ENCODE measurements around the gene NFATC2. TPM values are rescaled to one million over a fixed set of nuclear protein-coding genes. Genes with fewer than 3 reads are reported as not detected.

NFATC2 gene
- total and polyA plus RNA-seq, 2 experiments from 2014 or later = 0.52 to 0.59 TPM

DNA sequence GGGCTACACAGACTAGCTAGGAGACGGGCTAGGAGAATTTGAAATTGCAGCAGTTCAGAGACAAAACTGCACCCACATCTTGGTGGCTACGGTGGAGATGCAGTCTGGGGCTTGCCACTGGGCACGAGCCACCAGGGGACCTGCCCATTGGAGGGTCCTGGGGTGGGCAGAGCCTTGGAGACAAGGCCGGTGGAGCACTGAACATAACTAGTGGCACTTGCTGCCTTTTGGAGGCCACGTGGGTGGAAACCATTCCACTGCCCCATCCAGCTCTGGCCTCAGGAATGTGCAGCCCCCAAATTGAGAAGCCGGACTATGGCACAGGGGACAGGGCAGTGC lies 113.4 kb downstream of the NFATC2 start (continued):
- TF ChIP-seq, protein P1, sequence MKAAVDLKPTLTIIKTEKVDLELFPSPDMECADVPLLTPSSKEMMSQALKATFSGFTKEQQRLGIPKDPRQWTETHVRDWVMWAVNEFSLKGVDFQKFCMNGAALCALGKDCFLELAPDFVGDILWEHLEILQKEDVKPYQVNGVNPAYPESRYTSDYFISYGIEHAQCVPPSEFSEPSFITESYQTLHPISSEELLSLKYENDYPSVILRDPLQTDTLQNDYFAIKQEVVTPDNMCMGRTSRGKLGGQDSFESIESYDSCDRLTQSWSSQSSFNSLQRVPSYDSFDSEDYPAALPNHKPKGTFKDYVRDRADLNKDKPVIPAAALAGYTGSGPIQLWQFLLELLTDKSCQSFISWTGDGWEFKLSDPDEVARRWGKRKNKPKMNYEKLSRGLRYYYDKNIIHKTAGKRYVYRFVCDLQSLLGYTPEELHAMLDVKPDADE (IDR thresholded peaks at IDR 0.05) = no peak
- TF ChIP-seq, protein P2, sequence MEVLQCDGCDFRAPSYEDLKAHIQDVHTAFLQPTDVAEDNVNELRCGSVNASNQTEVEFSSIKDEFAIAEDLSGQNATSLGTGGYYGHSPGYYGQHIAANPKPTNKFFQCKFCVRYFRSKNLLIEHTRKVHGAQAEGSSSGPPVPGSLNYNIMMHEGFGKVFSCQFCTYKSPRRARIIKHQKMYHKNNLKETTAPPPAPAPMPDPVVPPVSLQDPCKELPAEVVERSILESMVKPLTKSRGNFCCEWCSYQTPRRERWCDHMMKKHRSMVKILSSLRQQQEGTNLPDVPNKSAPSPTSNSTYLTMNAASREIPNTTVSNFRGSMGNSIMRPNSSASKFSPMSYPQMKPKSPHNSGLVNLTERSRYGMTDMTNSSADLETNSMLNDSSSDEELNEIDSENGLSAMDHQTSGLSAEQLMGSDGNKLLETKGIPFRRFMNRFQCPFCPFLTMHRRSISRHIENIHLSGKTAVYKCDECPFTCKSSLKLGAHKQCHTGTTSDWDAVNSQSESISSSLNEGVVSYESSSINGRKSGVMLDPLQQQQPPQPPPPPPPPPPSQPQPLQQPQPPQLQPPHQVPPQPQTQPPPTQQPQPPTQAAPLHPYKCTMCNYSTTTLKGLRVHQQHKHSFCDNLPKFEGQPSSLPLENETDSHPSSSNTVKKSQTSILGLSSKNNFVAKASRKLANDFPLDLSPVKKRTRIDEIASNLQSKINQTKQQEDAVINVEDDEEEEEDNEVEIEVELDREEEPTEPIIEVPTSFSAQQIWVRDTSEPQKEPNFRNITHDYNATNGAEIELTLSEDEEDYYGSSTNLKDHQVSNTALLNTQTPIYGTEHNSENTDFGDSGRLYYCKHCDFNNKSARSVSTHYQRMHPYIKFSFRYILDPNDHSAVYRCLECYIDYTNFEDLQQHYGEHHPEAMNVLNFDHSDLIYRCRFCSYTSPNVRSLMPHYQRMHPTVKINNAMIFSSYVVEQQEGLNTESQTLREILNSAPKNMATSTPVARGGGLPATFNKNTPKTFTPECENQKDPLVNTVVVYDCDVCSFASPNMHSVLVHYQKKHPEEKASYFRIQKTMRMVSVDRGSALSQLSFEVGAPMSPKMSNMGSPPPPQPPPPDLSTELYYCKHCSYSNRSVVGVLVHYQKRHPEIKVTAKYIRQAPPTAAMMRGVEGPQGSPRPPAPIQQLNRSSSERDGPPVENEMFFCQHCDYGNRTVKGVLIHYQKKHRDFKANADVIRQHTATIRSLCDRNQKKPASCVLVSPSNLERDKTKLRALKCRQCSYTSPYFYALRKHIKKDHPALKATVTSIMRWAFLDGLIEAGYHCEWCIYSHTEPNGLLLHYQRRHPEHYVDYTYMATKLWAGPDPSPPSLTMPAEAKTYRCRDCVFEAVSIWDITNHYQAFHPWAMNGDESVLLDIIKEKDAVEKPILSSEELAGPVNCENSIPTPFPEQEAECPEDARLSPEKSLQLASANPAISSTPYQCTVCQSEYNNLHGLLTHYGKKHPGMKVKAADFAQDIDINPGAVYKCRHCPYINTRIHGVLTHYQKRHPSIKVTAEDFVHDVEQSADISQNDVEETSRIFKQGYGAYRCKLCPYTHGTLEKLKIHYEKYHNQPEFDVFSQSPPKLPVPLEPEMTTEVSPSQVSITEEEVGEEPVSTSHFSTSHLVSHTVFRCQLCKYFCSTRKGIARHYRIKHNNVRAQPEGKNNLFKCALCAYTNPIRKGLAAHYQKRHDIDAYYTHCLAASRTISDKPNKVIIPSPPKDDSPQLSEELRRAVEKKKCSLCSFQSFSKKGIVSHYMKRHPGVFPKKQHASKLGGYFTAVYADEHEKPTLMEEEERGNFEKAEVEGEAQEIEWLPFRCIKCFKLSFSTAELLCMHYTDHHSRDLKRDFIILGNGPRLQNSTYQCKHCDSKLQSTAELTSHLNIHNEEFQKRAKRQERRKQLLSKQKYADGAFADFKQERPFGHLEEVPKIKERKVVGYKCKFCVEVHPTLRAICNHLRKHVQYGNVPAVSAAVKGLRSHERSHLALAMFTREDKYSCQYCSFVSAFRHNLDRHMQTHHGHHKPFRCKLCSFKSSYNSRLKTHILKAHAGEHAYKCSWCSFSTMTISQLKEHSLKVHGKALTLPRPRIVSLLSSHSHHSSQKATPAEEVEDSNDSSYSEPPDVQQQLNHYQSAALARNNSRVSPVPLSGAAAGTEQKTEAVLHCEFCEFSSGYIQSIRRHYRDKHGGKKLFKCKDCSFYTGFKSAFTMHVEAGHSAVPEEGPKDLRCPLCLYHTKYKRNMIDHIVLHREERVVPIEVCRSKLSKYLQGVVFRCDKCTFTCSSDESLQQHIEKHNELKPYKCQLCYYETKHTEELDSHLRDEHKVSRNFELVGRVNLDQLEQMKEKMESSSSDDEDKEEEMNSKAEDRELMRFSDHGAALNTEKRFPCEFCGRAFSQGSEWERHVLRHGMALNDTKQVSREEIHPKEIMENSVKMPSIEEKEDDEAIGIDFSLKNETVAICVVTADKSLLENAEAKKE (CRISPR knock-in tag; IDR thresholded peaks at IDR 0.05) = no peak

DNA sequence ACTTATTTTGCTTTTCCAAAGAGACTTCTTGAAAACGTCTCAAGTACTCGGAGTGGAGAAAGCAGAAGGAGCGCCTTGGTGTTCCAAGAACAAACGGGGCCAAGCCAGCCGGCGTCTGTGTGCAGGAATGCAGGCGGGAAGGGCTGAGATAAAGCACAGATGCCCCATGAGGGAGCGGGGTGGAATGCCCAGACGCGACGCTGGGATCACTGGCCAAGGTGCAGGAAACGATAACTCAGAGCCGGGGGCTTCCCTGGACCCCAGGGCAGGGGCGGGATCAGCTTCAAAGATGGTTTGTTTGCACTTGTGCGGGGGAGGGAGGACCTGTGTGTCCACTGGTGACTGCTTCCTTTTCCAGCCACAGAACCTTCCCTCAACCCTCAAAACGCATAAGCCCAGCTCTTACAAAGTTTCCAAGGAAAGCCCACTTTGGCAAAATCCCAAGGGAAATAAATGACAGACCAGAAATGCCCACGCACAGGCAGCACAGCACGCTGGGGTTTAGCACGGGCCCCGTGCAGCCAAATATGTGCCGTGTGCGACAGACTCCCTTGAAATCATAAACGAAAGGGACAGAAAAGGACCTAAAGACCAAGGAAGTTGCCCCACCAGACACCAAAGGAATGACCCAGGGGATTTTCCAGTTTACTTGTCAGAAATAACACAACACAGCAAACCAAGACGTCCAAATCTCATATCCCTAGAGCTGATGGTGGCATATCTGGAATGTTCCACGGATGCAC lies 113.9 kb downstream of the NFATC2 start:
- H3K79me2 ChIP-seq (replicated peaks; ENCODE audit: insufficient read depth) = no peaks in the 10 kb centered on the region
- Mint-ChIP-seq H3K27ac (0 out of 2 replicates have a peak overlapping the region, but pooled peaks have one; percentile 29), H3K9me3 (no peaks in the 10 kb centered on the region), H3K4me3 (no peak overlapping the region), H3K4me1 (peaks cover 42% of the 10 kb centered on the region), H3K36me3 (ENCODE audit: low read depth) (no peaks in the 10 kb centered on the region), H3K27me3 (ENCODE audit: insufficient read depth, low read depth, poor library complexity) (peaks cover 9% of the 10 kb centered on the region)
- no peaks in the 10 kb centered on the region for H4K20me1 ChIP-seq (replicated peaks; ENCODE audit: insufficient read depth)
- no peaks in the 10 kb centered on the region for H3K36me3 ChIP-seq (ENCODE audit: insufficient read depth)
- peak; percentile 34 for ATAC-seq
- no peak overlapping the region for H3K4me3 ChIP-seq
- no peak overlapping the region for H3K27ac ChIP-seq (ENCODE audit: low read depth)
- no peak overlapping the region for H3K4me2 ChIP-seq
- peak; percentile 50 for DNase-seq (ENCODE audit: low spot score)
- H2AFZ ChIP-seq = peak overlapping the region; percentile 18; the same call in 1 of the 2 replicates
- H3K9me2 ChIP-seq (ENCODE audit: insufficient read depth) = no peaks in the 10 kb centered on the region
- H3K27me3 ChIP-seq (ENCODE audit: insufficient read depth) = no peaks in the 10 kb centered on the region
- no peaks in the 10 kb centered on the region for H3F3A ChIP-seq (replicated peaks; ENCODE audit: low read depth)
- H3K4me1 ChIP-seq (ENCODE audit: insufficient read depth) = peaks cover 23% of the 10 kb centered on the region
- TF ChIP-seq STAT1 (IDR thresholded peaks at IDR 0.05; ENCODE audit: unreplicated experiment) (no peak), EZH2 (IDR thresholded peaks at IDR 0.05; ENCODE audit: low read depth, unreplicated experiment) (no peak), CREB1 (CRISPR knock-in tag; IDR thresholded peaks at IDR 0.05; ENCODE audit: low read depth) (no peak), EZH2phosphoT487 (IDR thresholded peaks at IDR 0.05; ENCODE audit: unreplicated experiment) (no peak), ZNF331 (CRISPR knock-in tag; IDR thresholded peaks at IDR 0.05; ENCODE audit: low read depth) (no peak)
- TF ChIP-seq, protein P1 (IDR thresholded peaks at IDR 0.05) = no peak
